ENCODE results near the gene XXYLT1.

- TF ChIP-seq ZNF274 (IDR thresholded peaks at IDR 0.05; ENCODE audit: low read depth, low read length): no peak
- TF ChIP-seq YY1 (IDR thresholded peaks at IDR 0.05; ENCODE audit: insufficient read depth, insufficient read length): no peak
Observed at GRCh38 chr3:195080571-195081151, 190.3 kb downstream of the XXYLT1 start.
